Right atrium auricular region (tissue), 2 donors: ENCODE results near the gene MYLIP. TPM values are rescaled to one million over a fixed set of nuclear protein-coding genes. Genes with fewer than 3 reads are reported as not detected.

Experiments used
- DNase-seq: peaks from one replicate; pipeline ENCODE4 v3.0.0-alpha.2; 2019; ENCODE audit warnings: low spot score
- H3K27ac ChIP-seq, 2 donors: fragments of 200-600 bp; sonication (generic); 1 replicate in 1 of 2; 2 replicates in 1 of 2; pipeline ENCODE4 v1.5.1; 2016 to 2019
- H3K27me3 ChIP-seq, 2 donors: fragments of 200-600 bp; sonication (generic); one replicate each; pipeline versions ENCODE4 v1.5.1 to v1.6.0; 2017 to 2019
- H3K36me3 ChIP-seq: fragments of 200-600 bp; sonication (generic); one replicate; pipeline ENCODE4 v1.5.1; 2016
- H3K4me1 ChIP-seq, 2 donors: fragments of 200-600 bp; sonication (generic); one replicate each; pipeline versions ENCODE4 v1.5.1 to v1.6.0; 2017 to 2019
- H3K4me3 ChIP-seq, 2 donors: fragments of 200-600 bp; sonication (generic); 1 replicate in 1 of 2; 2 replicates in 1 of 2; pipeline ENCODE4 v1.5.1; 2017 to 2019; ENCODE audit warnings: mild to moderate bottlenecking in 1 of 2, moderate library complexity in 1 of 2
- H3K9me3 ChIP-seq, 2 donors: fragments of 200-600 bp; sonication (generic); one replicate each; pipeline ENCODE4 v1.5.1; 2019
- total RNA-seq, 2 donors: library from RNA; depleted of rRNA; stranded (reverse); fragments of >200 nt; gene quantifications; one replicate each; pipeline ENCODE4 v1.1.0, GENCODE V29; 2016
- TF ChIP-seq, protein P1 (sequence below), 2 donors: fragments of 200-600 bp; sonication (generic); IDR thresholded peaks; one replicate each; pipeline ENCODE4 v1.5.1; 2019; ENCODE audit warnings: antibody characterized with exemption in 2 of 2

Gene MYLIP
- total RNA-seq, 2 donors from 2014 or later: 15.6 to 25.1 TPM

GRCh38 chr6:16136621-16137450 is 8.0 kb downstream of the MYLIP start:
- peaks cover 8% of the 10 kb centered on the region for H3K36me3 ChIP-seq
- TF ChIP-seq, protein P1, sequence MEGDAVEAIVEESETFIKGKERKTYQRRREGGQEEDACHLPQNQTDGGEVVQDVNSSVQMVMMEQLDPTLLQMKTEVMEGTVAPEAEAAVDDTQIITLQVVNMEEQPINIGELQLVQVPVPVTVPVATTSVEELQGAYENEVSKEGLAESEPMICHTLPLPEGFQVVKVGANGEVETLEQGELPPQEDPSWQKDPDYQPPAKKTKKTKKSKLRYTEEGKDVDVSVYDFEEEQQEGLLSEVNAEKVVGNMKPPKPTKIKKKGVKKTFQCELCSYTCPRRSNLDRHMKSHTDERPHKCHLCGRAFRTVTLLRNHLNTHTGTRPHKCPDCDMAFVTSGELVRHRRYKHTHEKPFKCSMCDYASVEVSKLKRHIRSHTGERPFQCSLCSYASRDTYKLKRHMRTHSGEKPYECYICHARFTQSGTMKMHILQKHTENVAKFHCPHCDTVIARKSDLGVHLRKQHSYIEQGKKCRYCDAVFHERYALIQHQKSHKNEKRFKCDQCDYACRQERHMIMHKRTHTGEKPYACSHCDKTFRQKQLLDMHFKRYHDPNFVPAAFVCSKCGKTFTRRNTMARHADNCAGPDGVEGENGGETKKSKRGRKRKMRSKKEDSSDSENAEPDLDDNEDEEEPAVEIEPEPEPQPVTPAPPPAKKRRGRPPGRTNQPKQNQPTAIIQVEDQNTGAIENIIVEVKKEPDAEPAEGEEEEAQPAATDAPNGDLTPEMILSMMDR (IDR thresholded peaks at IDR 0.05): no peak
- H3K9me3 ChIP-seq: no peaks in the 10 kb centered on the region
- H3K27me3 ChIP-seq: no peaks in the 10 kb centered on the region
- no peak for DNase-seq
- no peak overlapping the region for H3K4me3 ChIP-seq
- peak overlapping the region; percentile 9 to 49 for H3K27ac ChIP-seq
- H3K4me1 ChIP-seq: peaks cover 0 to 74% of the 10 kb centered on the region in 2 donors

GRCh38 chr6:16137451-16137801 is 8.5 kb downstream of the MYLIP start:
- Histone ChIP-seq H3K4me1 (peaks cover 0 to 68% of the 10 kb centered on the region in 2 donors), H3K9me3 (no peaks in the 10 kb centered on the region), H3K27me3 (no peaks in the 10 kb centered on the region), H3K36me3 (peaks cover 14% of the 10 kb centered on the region), H3K4me3 (no peak overlapping the region), H3K27ac (peak overlapping the region in 1 of 2 donors; percentile 49)
- TF ChIP-seq, protein P1 (IDR thresholded peaks at IDR 0.05): no peak
- no peak for DNase-seq

DNA sequence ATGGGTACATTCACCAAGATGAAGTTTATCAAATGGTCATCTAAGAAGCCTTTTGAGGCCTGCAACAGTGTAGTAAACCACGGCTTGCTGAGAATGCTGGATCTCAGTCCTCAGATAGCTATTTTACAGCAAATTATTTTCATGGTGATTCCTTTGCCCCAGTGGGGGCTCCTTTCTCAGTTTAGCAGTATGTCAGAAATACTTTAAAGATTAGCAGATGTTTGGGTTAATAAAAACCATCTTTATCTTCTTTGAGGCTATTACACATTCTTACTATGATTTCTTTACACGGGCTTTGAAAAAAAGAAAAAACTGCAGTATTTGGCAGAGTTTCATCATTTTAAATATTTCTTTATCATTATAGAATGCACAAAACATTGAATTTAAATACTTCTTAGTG is 10.7 kb downstream of the MYLIP start:
- DNase-seq: no peak
- no peak overlapping the region for H3K4me3 ChIP-seq
- TF ChIP-seq, protein P1 (IDR thresholded peaks at IDR 0.05): no peak
- H3K4me1 ChIP-seq: peaks cover 0 to 47% of the 10 kb centered on the region in 2 donors
- H3K36me3 ChIP-seq: peaks cover 32% of the 10 kb centered on the region
- no peaks in the 10 kb centered on the region for H3K9me3 ChIP-seq
- no peak overlapping the region for H3K27ac ChIP-seq
- H3K27me3 ChIP-seq: no peaks in the 10 kb centered on the region

DNA sequence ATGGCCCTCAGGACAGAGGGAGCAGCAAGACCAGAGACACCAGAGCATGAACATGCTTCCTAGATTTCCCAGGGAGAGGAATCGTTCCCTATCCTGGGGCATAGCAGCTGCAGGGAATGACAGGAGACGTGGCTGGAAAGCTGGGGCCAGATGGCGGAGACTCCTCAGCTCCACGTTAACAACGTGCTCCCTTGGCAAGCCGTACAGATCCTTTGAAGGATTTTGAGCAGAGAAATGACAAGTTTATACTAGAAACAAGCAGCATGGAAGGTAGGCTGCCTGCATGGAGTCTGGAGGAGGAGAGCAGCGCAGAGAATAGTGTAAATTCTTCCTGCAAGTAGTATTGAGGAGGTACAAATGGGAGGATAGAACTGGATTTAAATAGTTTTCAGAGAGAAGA is 11.7 kb downstream of the MYLIP start:
- H3K9me3 ChIP-seq: no peaks in the 10 kb centered on the region
- H3K27me3 ChIP-seq: no peaks in the 10 kb centered on the region
- H3K27ac ChIP-seq: no peak overlapping the region
- no peak for DNase-seq
- TF ChIP-seq, protein P1 (IDR thresholded peaks at IDR 0.05): no peak
- peaks cover 0 to 37% of the 10 kb centered on the region in 2 donors for H3K4me1 ChIP-seq
- H3K36me3 ChIP-seq: peaks cover 42% of the 10 kb centered on the region
- H3K4me3 ChIP-seq: no peak overlapping the region

DNA sequence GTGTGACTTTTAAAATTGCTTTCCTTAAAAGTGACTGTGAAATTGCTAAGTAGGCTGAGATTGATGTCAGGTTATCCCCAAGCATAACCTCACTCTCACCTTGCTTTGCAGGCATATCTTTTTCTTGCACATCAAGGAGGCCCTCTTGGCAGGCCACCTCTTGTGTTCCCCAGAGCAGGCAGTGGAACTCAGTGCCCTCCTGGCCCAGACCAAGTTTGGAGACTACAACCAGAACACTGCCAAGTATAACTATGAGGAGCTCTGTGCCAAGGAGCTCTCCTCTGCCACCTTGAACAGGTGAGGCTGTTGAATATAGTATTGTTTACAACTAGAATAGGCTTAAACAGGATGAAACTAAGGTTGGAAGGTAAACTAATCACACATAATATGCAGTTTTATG is 12.6 kb downstream of the MYLIP start:
- Histone ChIP-seq H3K27me3 (no peaks in the 10 kb centered on the region), H3K4me1 (peaks cover 0 to 38% of the 10 kb centered on the region in 2 donors), H3K4me3 (no peak overlapping the region), H3K9me3 (no peaks in the 10 kb centered on the region), H3K36me3 (peaks cover 51% of the 10 kb centered on the region), H3K27ac (no peak overlapping the region)
- TF ChIP-seq, protein P1 (IDR thresholded peaks at IDR 0.05): no peak
- DNase-seq: no peak
